PC-9 (cell line): ENCODE results near the gene P2RX7. TPM values are rescaled to one million over a fixed set of nuclear protein-coding genes. Genes with fewer than 3 reads are reported as not detected.

Experiments used
- BruUV-seq: library from RNA; stranded (reverse); fragments of 400-500 nt; replicated peaks from 2 replicates; lab custom pipeline; 2021; lab: Mats Ljungman, UMichigan
- CTCF ChIA-PET: fragments of 300-600 bp; sonication (Branson Sonifier 250); formaldehyde crosslinking; loops from one replicate; lab custom pipeline; 2022; ENCODE audit warnings: antibody characterized with exemption; lab: Charles Lee
- POLR2A ChIA-PET: fragments of 300-600 bp; sonication (Branson Sonifier 250); formaldehyde crosslinking; loops from one replicate; lab custom pipeline; 2022; ENCODE audit warnings: antibody characterized with exemption; ENCODE audit not compliant: unreplicated experiment; lab: Charles Lee
- DNase-seq, 2 experiments: peaks; one replicate each; pipeline versions ENCODE4 v3.0.0 to v3.0.0-alpha.2; 2015 to 2022; ENCODE audit warnings: mixed read lengths in 1 of 2
- H2AFZ ChIP-seq: fragments of 200-600 bp; sonication (generic); 2 replicates; pipeline ENCODE4 v1.8.1; 2017; ENCODE audit warnings: antibody characterized with exemption
- H3F3A ChIP-seq: fragments of 200-600 bp; sonication (generic); 2 replicates; pipeline ENCODE4 v1.8.1; 2017; ENCODE audit warnings: antibody characterized with exemption, mild to moderate bottlenecking, low read depth; ENCODE audit not compliant: insufficient read depth
- H3K27ac ChIP-seq: fragments of 200-600 bp; sonication (generic); 2 replicates; pipeline ENCODE4 v1.6.1; 2016; ENCODE audit warnings: mixed run types
- H3K27me3 ChIP-seq: fragments of 200-600 bp; sonication (generic); 2 replicates; pipeline ENCODE4 v1.6.1; 2016; ENCODE audit warnings: low read depth, mixed run types; ENCODE audit not compliant: insufficient read depth
- H3K36me3 ChIP-seq: fragments of 200-600 bp; sonication (generic); 2 replicates; pipeline ENCODE4 v1.6.1; 2016; ENCODE audit warnings: low read depth, mixed run types
- H3K4me1 ChIP-seq: fragments of 200-600 bp; sonication (generic); replicated peaks from 2 replicates; pipeline ENCODE4 v1.6.1; 2016; ENCODE audit warnings: mixed run types; ENCODE audit not compliant: insufficient read depth
- H3K4me2 ChIP-seq: fragments of 200-600 bp; sonication (generic); 2 replicates; pipeline ENCODE4 v1.6.1; 2017; ENCODE audit warnings: mixed run types
- H3K4me3 ChIP-seq: fragments of 200-600 bp; sonication (generic); 2 replicates; pipeline ENCODE4 v1.6.1; 2016; ENCODE audit warnings: mixed run types
- H3K79me2 ChIP-seq: fragments of 200-600 bp; sonication (generic); 2 replicates; pipeline ENCODE4 v1.6.1; 2017; ENCODE audit warnings: low read depth, mixed run types
- H3K9me2 ChIP-seq: fragments of 200-600 bp; sonication (generic); 2 replicates; pipeline ENCODE4 v1.8.1; 2017; ENCODE audit warnings: mild to moderate bottlenecking; ENCODE audit not compliant: insufficient read depth
- H3K9me3 ChIP-seq: fragments of 200-600 bp; sonication (generic); 2 replicates; pipeline ENCODE4 v1.8.1; 2016; ENCODE audit warnings: low read depth; ENCODE audit not compliant: insufficient read depth
- H4K20me1 ChIP-seq: fragments of 200-600 bp; sonication (generic); 2 replicates; pipeline ENCODE4 v1.8.1; 2017; ENCODE audit not compliant: insufficient read depth
- CTCF ChIP-seq: fragments of 200-600 bp; sonication (generic); conservative IDR thresholded peaks from 2 replicates; pipeline ENCODE4 v1.6.1; 2017; ENCODE audit warnings: mixed run types, antibody characterized with exemption, mild to moderate bottlenecking, moderate library complexity
- EZH2 ChIP-seq: fragments of 200-600 bp; sonication (generic); IDR thresholded peaks from 2 replicates; pipeline ENCODE4 v1.8.0; 2017; ENCODE audit warnings: antibody characterized with exemption, low read depth
- intact Hi-C: fragments of 100-400 bp; cut with micrococcal nuclease; formaldehyde crosslinking; loops from one replicate; pipeline ENCODE4 v1.10.0; 2022; ENCODE audit not compliant: unreplicated experiment
- total RNA-seq: library from RNA; stranded (reverse); gene quantifications from 2 replicates; pipeline ENCODE4 v1.2.3, GENCODE V29; 2021

P2RX7 gene
- total RNA-seq, 1 experiment from 2014 or later: 3.2 TPM

- intact Hi-C loops: no loop called here
- Histone ChIP-seq H3K4me2 (no peak overlapping the region), H3K36me3 (no peaks in the 10 kb centered on the region), H3K9me3 (no peaks in the 10 kb centered on the region), H3K27ac (no peak overlapping the region), H2AFZ (no peak overlapping the region), H3K79me2 (no peaks in the 10 kb centered on the region), H3K4me1 (peaks cover 11% of the 10 kb centered on the region), H4K20me1 (no peaks in the 10 kb centered on the region), H3K4me3 (no peak overlapping the region), H3K27me3 (no peaks in the 10 kb centered on the region), H3F3A (peaks cover 7% of the 10 kb centered on the region; the same call in 1 of the 2 replicates), H3K9me2 (no peaks in the 10 kb centered on the region)
- ChIA-PET POLR2A (no interaction called here), CTCF (interaction anchor here (0.6 kb wide), 1 partner anchor 30 kb away, joined by 3 read pairs; no protein-coding TSS in a partner anchor)
- no peak for DNase-seq
- BruUV-seq: no TSS peak
- TF ChIP-seq CTCF: no peak
- TF ChIP-seq EZH2: no peak
These were observed 55.6 kb downstream of the P2RX7 start for GRCh38 chr12:121188227-121188626.

GRCh38 chr12:121189131-121189530 lies 56.5 kb downstream of the P2RX7 start:
- ChIA-PET CTCF (interaction anchor here (0.6 kb wide), 2 partner anchors 68 to 331 kb away, joined by 3 to 4 read pairs; no protein-coding TSS in a partner anchor), POLR2A (no interaction called here)
- Histone ChIP-seq H3K27me3 (no peaks in the 10 kb centered on the region), H3K9me2 (no peaks in the 10 kb centered on the region), H4K20me1 (no peaks in the 10 kb centered on the region), H3K79me2 (no peaks in the 10 kb centered on the region), H3K9me3 (no peaks in the 10 kb centered on the region), H3K4me1 (peaks cover 11% of the 10 kb centered on the region), H2AFZ (no peak overlapping the region), H3F3A (peaks cover 7% of the 10 kb centered on the region; the same call in 1 of the 2 replicates), H3K4me3 (no peak overlapping the region), H3K36me3 (no peaks in the 10 kb centered on the region), H3K4me2 (no peak overlapping the region), H3K27ac (no peak overlapping the region)
- DNase-seq: no peak
- TF ChIP-seq CTCF (no peak), EZH2 (no peak)
- no TSS peak for BruUV-seq
- intact Hi-C loops: no loop called here

- Histone ChIP-seq H2AFZ (no peak overlapping the region), H3K27ac (0 out of 2 replicates have a peak overlapping the region, but pooled peaks have one; percentile 44), H3K27me3 (no peaks in the 10 kb centered on the region), H3K9me2 (no peaks in the 10 kb centered on the region), H3K36me3 (no peaks in the 10 kb centered on the region), H4K20me1 (no peaks in the 10 kb centered on the region), H3K4me1 (peaks cover 11% of the 10 kb centered on the region), H3K9me3 (no peaks in the 10 kb centered on the region), H3K4me2 (no peak overlapping the region), H3F3A (peaks cover 7% of the 10 kb centered on the region; the same call in 1 of the 2 replicates), H3K79me2 (no peaks in the 10 kb centered on the region), H3K4me3 (no peak overlapping the region)
- no TSS peak for BruUV-seq
- no peak for DNase-seq
- intact Hi-C loops: no loop called here
- TF ChIP-seq CTCF (no peak), EZH2 (no peak)
- CTCF ChIA-PET: interaction anchor here (0.6 kb wide), 2 partner anchors 69 to 330 kb away, joined by 3 to 4 read pairs; no protein-coding TSS in a partner anchor
- POLR2A ChIA-PET: no interaction called here
These were observed 57.0 kb downstream of the P2RX7 start for GRCh38 chr12:121189619-121190155.
